Panc1 (cell line): ENCODE data around the gene SCAANT1. TPM values are rescaled to one million over a fixed set of nuclear protein-coding genes. Genes with fewer than 3 reads are reported as not detected.

Experiments
- ATAC-seq: fragments of 200-7000 bp; cut with Tn5 transposase; 2 replicates; pipeline ENCODE4 v1.9.1; 2020; ENCODE audit warnings: mild to moderate bottlenecking, moderate library complexity
- Bru-seq: library from RNA; stranded (reverse); fragments of 400-500 nt; gene quantifications from one replicate; lab custom pipeline; 2021; lab: Mats Ljungman, UMichigan
- BruChase-seq, 2 experiments: library from RNA; stranded (reverse); fragments of 400-500 nt; gene quantifications; one replicate each; lab custom pipeline; 2021; lab: Mats Ljungman, UMichigan
- BruUV-seq: library from RNA; stranded (reverse); fragments of 400-500 nt; replicated peaks from 2 replicates; lab custom pipeline; 2021; lab: Mats Ljungman, UMichigan
- CTCF ChIA-PET: fragments of 300-600 bp; sonication (Branson Sonifier 250); formaldehyde crosslinking; loops from one replicate; lab custom pipeline; 2022; ENCODE audit warnings: antibody characterized with exemption; lab: Charles Lee
- POLR2A ChIA-PET: fragments of 300-600 bp; sonication (Branson Sonifier 250); formaldehyde crosslinking; loops from one replicate; lab custom pipeline; 2022; ENCODE audit warnings: antibody characterized with exemption; lab: Charles Lee
- DNase-seq: peaks from one replicate; pipeline ENCODE4 v3.0.0-alpha.2; 2010; ENCODE audit warnings: low read depth, low spot score
- H3K27ac ChIP-seq: 2 replicates; pipeline ENCODE4 v1.5.1; 2011; ENCODE audit warnings: mild to moderate bottlenecking, low read length, inconsistent platforms
- H3K27me3 ChIP-seq: fragments of 200-500 bp; sonication (Bioruptor generic); 2 replicates; pipeline ENCODE4 v1.6.0; 2014; ENCODE audit warnings: low read length, inconsistent platforms; ENCODE audit not compliant: control insufficient read depth, insufficient read depth
- H3K36me3 ChIP-seq: fragments of 200-500 bp; sonication (Bioruptor generic); 2 replicates; pipeline ENCODE4 v1.5.1; 2014; ENCODE audit warnings: inconsistent platforms, mild to moderate bottlenecking, low read length, moderate library complexity; ENCODE audit not compliant: control insufficient read depth, insufficient read depth
- H3K4me1 ChIP-seq: 2 replicates; pipeline ENCODE4 v1.5.1; 2011; ENCODE audit warnings: inconsistent platforms, mild to moderate bottlenecking, low read length, moderate library complexity; ENCODE audit not compliant: control insufficient read depth, insufficient read depth
- H3K4me3 ChIP-seq, 2 experiments: 2 replicates each; pipeline ENCODE4 v1.5.1; 2011 to 2012; ENCODE audit warnings: low read depth in 2 of 2, low read length in 2 of 2, mild to moderate bottlenecking in 2 of 2, inconsistent platforms in 1 of 2, moderate library complexity in 1 of 2
- H3K9me3 ChIP-seq: fragments of 200-500 bp; sonication (Bioruptor generic); 2 replicates; pipeline ENCODE4 v1.5.1; 2014; ENCODE audit warnings: low read depth, mild to moderate bottlenecking, inconsistent platforms, low read length, moderate library complexity; ENCODE audit not compliant: control insufficient read depth, insufficient read depth
- CTCF ChIP-seq: fragments of 450-650 bp; IDR thresholded peaks from 2 replicates; pipeline ENCODE4 v1.5.1; 2017; ENCODE audit warnings: mild to moderate bottlenecking
- POLR2AphosphoS5 ChIP-seq: IDR thresholded peaks from 2 replicates; pipeline ENCODE4 v1.6.1; 2012; ENCODE audit warnings: mild to moderate bottlenecking, low read depth, low read length, moderate library complexity
- TCF7L2 ChIP-seq: IDR thresholded peaks from 2 replicates; pipeline ENCODE4 v1.6.1; 2011; ENCODE audit warnings: mild to moderate bottlenecking, low read depth, low read length, inconsistent platforms
- in situ Hi-C: cut with HindIII; loops from 2 replicates; pipeline ENCODE4 v1.10.0; 2016; ENCODE audit warnings: low sequenced_read_pairs, low pct_unique_long_range_greater_than_20kb
- intact Hi-C: fragments of 100-400 bp; cut with micrococcal nuclease; formaldehyde crosslinking; loops from one replicate; pipeline ENCODE4 v1.10.0; 2022; ENCODE audit not compliant: unreplicated experiment
- long read RNA-seq: library from polyadenylated mRNA; unstranded; transcript quantifications from one replicate; pipeline ENCODE4 v2.0.0, GENCODE V29; 2021; ENCODE audit not compliant: unreplicated experiment
- polyA plus RNA-seq: library from polyadenylated mRNA; unstranded; fragments of >200 nt; gene quantifications from one replicate; pipeline ENCODE4 v1.2.1, GENCODE V29; 2012; ENCODE audit warnings: missing spikeins; ENCODE audit not compliant: insufficient read length
- total RNA-seq: library from RNA; stranded (reverse); gene quantifications from one replicate; pipeline ENCODE4 v1.2.1, GENCODE V29; 2021; ENCODE audit not compliant: unreplicated experiment
- TF ChIP-seq, protein P1 (sequence below), 2 experiments: IDR thresholded peaks; 2 replicates each; pipeline ENCODE4 v1.6.1; 2011 to 2012; ENCODE audit warnings: low read depth in 2 of 2, control low read depth in 1 of 2, low read length in 1 of 2, mild to moderate bottlenecking in 1 of 2, moderate library complexity in 1 of 2; ENCODE audit not compliant: insufficient read depth in 1 of 2

The SCAANT1 gene
- total RNA-seq (not detected), Bru-seq, nascent RNA (not detected), BruChase-seq, experiment 1, labeled RNA remaining after a 2-hour chase (not detected), BruChase-seq, experiment 2, labeled RNA remaining after a 6-hour chase (not detected)
- not detected for polyA plus RNA-seq
- long read RNA-seq, result 0 reads

DNA sequence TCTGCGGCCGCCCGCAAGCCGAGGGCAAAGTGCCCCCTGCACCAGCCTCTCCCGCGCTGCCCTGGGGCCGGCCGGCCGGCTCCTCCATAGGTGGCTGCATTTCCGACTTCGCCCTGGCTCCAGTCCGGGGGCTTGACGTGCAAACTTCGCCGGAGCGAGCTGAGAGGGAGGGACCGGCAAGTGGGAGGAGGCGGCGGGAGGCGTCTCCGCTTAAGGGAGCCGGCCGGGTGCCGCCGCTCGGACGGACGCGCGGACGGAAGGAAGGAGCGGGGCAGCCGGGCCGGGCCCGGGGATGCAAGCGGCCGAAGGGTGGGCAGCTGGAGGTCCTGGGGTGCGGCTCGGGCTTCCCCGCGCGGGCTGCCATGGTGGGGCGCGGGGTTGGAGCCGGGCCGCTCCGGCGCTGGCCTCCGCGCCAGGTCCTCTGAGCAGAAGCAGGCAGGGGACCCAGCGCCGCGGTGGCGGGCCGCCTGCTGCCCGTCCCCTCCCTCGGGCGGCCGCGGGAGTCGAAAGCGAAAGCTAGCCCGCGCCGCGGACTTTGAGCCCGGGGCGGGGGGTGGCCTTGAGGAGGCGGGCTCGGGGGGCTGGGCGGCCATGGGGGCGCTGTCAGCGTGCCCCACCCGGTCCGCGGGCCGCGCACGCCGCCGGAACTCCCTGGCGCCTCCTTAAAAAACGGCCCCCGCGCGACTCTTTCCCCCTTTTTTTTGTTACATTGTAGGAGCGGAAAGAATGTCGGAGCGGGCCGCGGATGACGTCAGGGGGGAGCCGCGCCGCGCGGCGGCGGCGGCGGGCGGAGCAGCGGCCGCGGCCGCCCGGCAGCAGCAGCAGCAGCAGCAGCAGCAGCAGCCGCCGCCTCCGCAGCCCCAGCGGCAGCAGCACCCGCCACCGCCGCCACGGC lies at the start of gene SCAANT1:
TSS of gene SCAANT1 (minus strand) at position 511 of the 895 bp plus-strand sequence.
- in situ Hi-C loops (no loop called here), intact Hi-C loops (no loop called here)
- DNase-seq, result no peak
- 0 out of 2 replicates have a peak, but pooled peaks have one; percentile 18 for TF ChIP-seq CTCF
- TF ChIP-seq TCF7L2, result no peak
- no peaks in the 10 kb centered on the region for H3K36me3 ChIP-seq
- peak within 1 kb of the TSS; percentile 77 for H3K27ac ChIP-seq
- no peaks in the 10 kb centered on the region for H3K27me3 ChIP-seq
- no TSS peak for BruUV-seq
- peaks cover 12% of the 10 kb centered on the region for H3K4me1 ChIP-seq
- ChIA-PET POLR2A (interaction anchor here (0.6 kb wide), 1 partner anchor 39 kb away, joined by 4 read pairs; no protein-coding TSS in a partner anchor), CTCF (interaction anchor here (0.5 kb wide), 1 partner anchor 64 kb away, joined by 10 read pairs; no protein-coding TSS in a partner anchor)
- H3K9me3 ChIP-seq, result no peaks in the 10 kb centered on the region
- peak within 1 kb of the TSS; percentile 58 to 70 for H3K4me3 ChIP-seq
- ATAC-seq, result peak; percentile 89

GRCh38 chr3:63961891-63962290 lies 49.7 kb upstream of the SCAANT1 start:
- Histone ChIP-seq H3K27me3 (no peaks in the 10 kb centered on the region), H3K4me3 (no peak overlapping the region), H3K4me1 (peaks cover 7% of the 10 kb centered on the region), H3K9me3 (no peaks in the 10 kb centered on the region), H3K27ac (no peak overlapping the region), H3K36me3 (no peaks in the 10 kb centered on the region; the same call in 1 of the 2 replicates)
- ATAC-seq (peak; percentile 76; the same call in 1 of the 2 replicates), DNase-seq (peak; percentile 28)
- TF ChIP-seq TCF7L2 (no peak), POLR2AphosphoS5 (no peak), CTCF (peak; percentile 51; the same call in 1 of the 2 replicates)
- TF ChIP-seq, protein P1, sequence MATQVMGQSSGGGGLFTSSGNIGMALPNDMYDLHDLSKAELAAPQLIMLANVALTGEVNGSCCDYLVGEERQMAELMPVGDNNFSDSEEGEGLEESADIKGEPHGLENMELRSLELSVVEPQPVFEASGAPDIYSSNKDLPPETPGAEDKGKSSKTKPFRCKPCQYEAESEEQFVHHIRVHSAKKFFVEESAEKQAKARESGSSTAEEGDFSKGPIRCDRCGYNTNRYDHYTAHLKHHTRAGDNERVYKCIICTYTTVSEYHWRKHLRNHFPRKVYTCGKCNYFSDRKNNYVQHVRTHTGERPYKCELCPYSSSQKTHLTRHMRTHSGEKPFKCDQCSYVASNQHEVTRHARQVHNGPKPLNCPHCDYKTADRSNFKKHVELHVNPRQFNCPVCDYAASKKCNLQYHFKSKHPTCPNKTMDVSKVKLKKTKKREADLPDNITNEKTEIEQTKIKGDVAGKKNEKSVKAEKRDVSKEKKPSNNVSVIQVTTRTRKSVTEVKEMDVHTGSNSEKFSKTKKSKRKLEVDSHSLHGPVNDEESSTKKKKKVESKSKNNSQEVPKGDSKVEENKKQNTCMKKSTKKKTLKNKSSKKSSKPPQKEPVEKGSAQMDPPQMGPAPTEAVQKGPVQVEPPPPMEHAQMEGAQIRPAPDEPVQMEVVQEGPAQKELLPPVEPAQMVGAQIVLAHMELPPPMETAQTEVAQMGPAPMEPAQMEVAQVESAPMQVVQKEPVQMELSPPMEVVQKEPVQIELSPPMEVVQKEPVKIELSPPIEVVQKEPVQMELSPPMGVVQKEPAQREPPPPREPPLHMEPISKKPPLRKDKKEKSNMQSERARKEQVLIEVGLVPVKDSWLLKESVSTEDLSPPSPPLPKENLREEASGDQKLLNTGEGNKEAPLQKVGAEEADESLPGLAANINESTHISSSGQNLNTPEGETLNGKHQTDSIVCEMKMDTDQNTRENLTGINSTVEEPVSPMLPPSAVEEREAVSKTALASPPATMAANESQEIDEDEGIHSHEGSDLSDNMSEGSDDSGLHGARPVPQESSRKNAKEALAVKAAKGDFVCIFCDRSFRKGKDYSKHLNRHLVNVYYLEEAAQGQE (IDR thresholded peaks at IDR 0.05; ENCODE audit: insufficient read depth in 1 of 2, low read depth in 2 of 2, low read length in 1 of 2), result no peak
- CTCF ChIA-PET, result no interaction called here
- intact Hi-C loops, result no loop called here
- BruUV-seq, result no TSS peak
- in situ Hi-C loops, result no loop called here
- POLR2A ChIA-PET, result no interaction called here
